Epithelial cell of esophagus (primary cell): ENCODE results near the gene HAUS7.
"Not testable (repeated sequence)": the region's sequence is repeated elsewhere in the genome, so short reads cannot be mapped to it uniquely, and the experiment has no call there.

ENCODE experiments used
- DNase-seq: peaks from one replicate; pipeline ENCODE4 v3.0.0; 2010; ENCODE audit warnings: low read depth
- H3K4me3 ChIP-seq: 2 replicates; pipeline ENCODE4 v1.5.1; 2011; ENCODE audit warnings: mild to moderate bottlenecking, low read length, control low read depth
- CTCF ChIP-seq: IDR thresholded peaks from 2 replicates; pipeline ENCODE4 v1.5.1; 2011; ENCODE audit warnings: low read depth, mild to moderate bottlenecking, low read length, control low read depth, inconsistent platforms; ENCODE audit not compliant: insufficient read depth; ENCODE audit errors: missing control alignments

The HAUS7 gene

GRCh38 chrX:153408221-153408721 is 62.1 kb downstream of the HAUS7 start:
- H3K4me3 ChIP-seq: no peak overlapping the region
- no peak for TF ChIP-seq CTCF
- DNase-seq: no peak

GRCh38 chrX:153407736-153408135 is 62.6 kb downstream of the HAUS7 start:
- no peak for DNase-seq
- no peak for TF ChIP-seq CTCF
- no peak overlapping the region for H3K4me3 ChIP-seq

GRCh38 chrX:153406903-153407302 is 63.5 kb downstream of the HAUS7 start:
- TF ChIP-seq CTCF: no peak
- no peak overlapping the region for H3K4me3 ChIP-seq
- no peak for DNase-seq

GRCh38 chrX:153406011-153406410 is 64.4 kb downstream of the HAUS7 start:
- no peak for DNase-seq
- TF ChIP-seq CTCF: no peak
- no peak overlapping the region for H3K4me3 ChIP-seq

- no peak overlapping the region for H3K4me3 ChIP-seq
- no peak for TF ChIP-seq CTCF
- no peak for DNase-seq
Measured at GRCh38 chrX:153405426-153405825, 65.0 kb downstream of the HAUS7 start.

GRCh38 chrX:153404333-153404732 is 66.0 kb downstream of the HAUS7 start:
- H3K4me3 ChIP-seq, DNase-seq: not testable (repeated sequence)

- no peak within 1 kb of the TSS for H3K4me3 ChIP-seq
- no peak for TF ChIP-seq CTCF
- no peak for DNase-seq
Measured at GRCh38 chrX:153401133-153401764, 69.1 kb downstream of the HAUS7 start, which contains the start of gene PNMA6E. TSS of gene PNMA6E (minus strand) at chrX:153401350. CDS start at chrX:153398849, 2,501 bp downstream.
